NCI-H748 (cell line): Measurements from ENCODE around the gene KIF26B.

Experiments used
- DNase-seq: peaks from one replicate; lab custom pipeline; 2025; ENCODE audit not compliant: unreplicated experiment; lab: John Stamatoyannopoulos, UW

The KIF26B gene

GRCh38 chr1:245484176-245484575 is 329.4 kb downstream of the KIF26B start:
- no peak for DNase-seq

GRCh38 chr1:245485996-245486395 is 331.2 kb downstream of the KIF26B start:
- no peak for DNase-seq

- no peak for DNase-seq
Measured at GRCh38 chr1:245486775-245487470, 332.1 kb downstream of the KIF26B start.

GRCh38 chr1:245488346-245489129 is 333.8 kb downstream of the KIF26B start:
- no peak for DNase-seq

GRCh38 chr1:245489838-245490237 is 335.1 kb downstream of the KIF26B start:
- DNase-seq: no peak

GRCh38 chr1:245493029-245493428 is 338.2 kb downstream of the KIF26B start:
- no peak for DNase-seq

- no peak for DNase-seq
Measured at GRCh38 chr1:245495681-245496080, 340.9 kb downstream of the KIF26B start.

- no peak for DNase-seq
Measured at GRCh38 chr1:245500546-245500945, 345.8 kb downstream of the KIF26B start.

GRCh38 chr1:245501633-245502032 is 346.8 kb downstream of the KIF26B start:
- DNase-seq: no peak

GRCh38 chr1:245503548-245503947 is 348.8 kb downstream of the KIF26B start:
- DNase-seq: no peak

GRCh38 chr1:245510144-245510543 is 355.4 kb downstream of the KIF26B start:
- no peak for DNase-seq

- DNase-seq: peak; percentile 78
Measured at GRCh38 chr1:245512181-245512888, 357.6 kb downstream of the KIF26B start.

- peak; percentile 72 for DNase-seq
Measured at GRCh38 chr1:245512980-245513578, 358.3 kb downstream of the KIF26B start.

GRCh38 chr1:245516284-245516759 is 361.5 kb downstream of the KIF26B start:
- DNase-seq: peak; percentile 89

- no peak for DNase-seq
Measured at GRCh38 chr1:245520611-245521010, 365.8 kb downstream of the KIF26B start.

GRCh38 chr1:245526141-245526540 is 371.4 kb downstream of the KIF26B start:
- no peak for DNase-seq

- no peak for DNase-seq
Measured at GRCh38 chr1:245528258-245528635, 373.5 kb downstream of the KIF26B start.

GRCh38 chr1:245530937-245531336 is 376.2 kb downstream of the KIF26B start:
- no peak for DNase-seq

GRCh38 chr1:245537992-245538391 is 383.2 kb downstream of the KIF26B start:
- DNase-seq: no peak

- no peak for DNase-seq
Measured at GRCh38 chr1:245538671-245539070, 383.9 kb downstream of the KIF26B start.

- no peak for DNase-seq
Measured at GRCh38 chr1:245541369-245541768, 386.6 kb downstream of the KIF26B start.
